ENCODE data around the gene ZNF181. TPM values are rescaled to one million over a fixed set of nuclear protein-coding genes. Genes with fewer than 3 reads are reported as not detected.
A peak's percentile ranks its signal among the peaks of the same experiment; 100 is the strongest.

The ZNF181 gene
- total and polyA plus RNA-seq, 5 donors: 15.1 to 24.7 (median 19.0) TPM

- Histone ChIP-seq H3K27ac (ENCODE audit: low read length) (no peak overlapping the region), H3K4me3 (ENCODE audit: low read length) (no peak overlapping the region), H3K9me3 (ENCODE audit: control insufficient read depth, low read length) (peaks cover 1% of the 10 kb centered on the region), H3K27me3 (ENCODE audit: control insufficient read depth, insufficient read depth) (no peaks in the 10 kb centered on the region), H3K4me1 (ENCODE audit: control insufficient read depth, insufficient read depth, low read length) (no peaks in the 10 kb centered on the region)
- DNase-seq (no peak), ATAC-seq (no peak)
- 66% methylated on average over 2 of the region's 2 CpGs for WGBS
- intact Hi-C loops (cut with DNase I): no loop called here
Measured at GRCh38 chr19:34788074-34788473, 54.0 kb downstream of the ZNF181 start.

- H3K9me3 ChIP-seq (ENCODE audit: control insufficient read depth, low read length): no peaks in the 10 kb centered on the region
- H3K27ac ChIP-seq (ENCODE audit: low read length): no peak overlapping the region
- 50% methylated on average over 3 of the region's 3 CpGs for WGBS
- no peak overlapping the region for H3K4me3 ChIP-seq (ENCODE audit: low read length)
- no peaks in the 10 kb centered on the region for H3K4me1 ChIP-seq (ENCODE audit: control insufficient read depth, insufficient read depth, low read length)
- H3K27me3 ChIP-seq (ENCODE audit: control insufficient read depth, insufficient read depth): no peaks in the 10 kb centered on the region
- intact Hi-C loops (cut with DNase I): no loop called here
- DNase-seq (no peak), ATAC-seq (no peak)
Measured at GRCh38 chr19:34793565-34793964, 59.5 kb downstream of the ZNF181 start.

- DNase-seq (no peak), ATAC-seq (peak in 1 of 2 donors; percentile 13)
- intact Hi-C loops (cut with DNase I): no loop called here
- H3K4me3 ChIP-seq (ENCODE audit: low read length): no peak overlapping the region
- H3K27ac ChIP-seq (ENCODE audit: low read length): no peak overlapping the region
- no peaks in the 10 kb centered on the region for H3K4me1 ChIP-seq (ENCODE audit: control insufficient read depth, insufficient read depth, low read length)
- 69% methylated on average over 9 of the region's 9 CpGs for WGBS
- H3K27me3 ChIP-seq (ENCODE audit: control insufficient read depth, insufficient read depth): no peaks in the 10 kb centered on the region
- H3K9me3 ChIP-seq (ENCODE audit: control insufficient read depth, low read length): no peaks in the 10 kb centered on the region
Measured at GRCh38 chr19:34794066-34794960, 60.3 kb downstream of the ZNF181 start.

Other genes starting within 250 kb of the ZNF181 start
- under 1 TPM; 0.37 to 0.72 (median 0.55) TPM for gene SCGB2B2, start 57.1 kb upstream of the ZNF181 start, total RNA-seq
- gene SCGB2B2, start 57.1 kb upstream of the ZNF181 start, polyA plus RNA-seq: 0.68 TPM
- 10 to 100 TPM; 30.2 to 47.3 (median 41.3) TPM for gene ZNF302, start 56.6 kb upstream of the ZNF181 start, total RNA-seq
- gene ZNF302, start 56.6 kb upstream of the ZNF181 start, polyA plus RNA-seq: 25.1 TPM
- 1 to 10 TPM; 4.0 to 5.8 (median 4.8) TPM for gene ZNF599, start 39.0 kb downstream of the ZNF181 start, total RNA-seq
- gene ZNF599, start 39.0 kb downstream of the ZNF181 start, polyA plus RNA-seq: 4.0 TPM
- 1 to 10 TPM; 1.4 to 3.4 (median 3.1) TPM for gene ZNF30, start 192.7 kb downstream of the ZNF181 start, total RNA-seq
- 1.8 TPM for gene ZNF30, start 192.7 kb downstream of the ZNF181 start, polyA plus RNA-seq
- 1 to 10 TPM; 3.3 to 5.1 (median 4.3) TPM for gene ZNF792, start 230.0 kb downstream of the ZNF181 start, total RNA-seq
- 1.1 TPM for gene ZNF792, start 230.0 kb downstream of the ZNF181 start, polyA plus RNA-seq

Data from right cardiac atrium (tissue), 5 donors.